Panc1 (cell line): ENCODE data around the gene NCKAP1.

Source experiments
- POLR2AphosphoS5 ChIP-seq: IDR thresholded peaks from 2 replicates; pipeline ENCODE4 v1.6.1; 2012; ENCODE audit warnings: mild to moderate bottlenecking, low read depth, low read length, moderate library complexity
- TCF7L2 ChIP-seq: IDR thresholded peaks from 2 replicates; pipeline ENCODE4 v1.6.1; 2011; ENCODE audit warnings: mild to moderate bottlenecking, low read depth, low read length, inconsistent platforms
- TF ChIP-seq, protein P1 (sequence below): fragments of 450-650 bp; IDR thresholded peaks from 2 replicates; pipeline ENCODE4 v1.5.1; 2017; ENCODE audit warnings: mild to moderate bottlenecking

DNA sequence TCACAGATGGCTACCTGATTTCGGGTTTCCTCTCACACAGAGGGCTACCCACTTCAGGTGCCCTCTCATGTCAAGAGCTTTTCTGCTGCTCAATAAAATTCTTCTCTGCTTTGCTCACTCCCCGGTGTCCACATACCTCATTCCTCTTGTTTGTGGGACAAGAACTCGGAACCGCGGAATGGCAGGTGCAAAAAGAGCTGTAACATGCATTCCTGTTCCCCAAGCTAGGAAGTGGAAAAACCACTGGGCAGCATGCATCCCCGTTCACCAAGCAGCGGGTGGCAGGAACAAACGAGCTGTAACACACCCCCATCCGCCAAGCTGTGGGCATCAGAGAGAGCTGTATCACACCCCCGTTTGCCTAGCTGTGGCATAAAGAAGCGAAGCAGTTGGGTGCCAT is 144.6 kb downstream of the NCKAP1 start:
- TF ChIP-seq, protein P1, sequence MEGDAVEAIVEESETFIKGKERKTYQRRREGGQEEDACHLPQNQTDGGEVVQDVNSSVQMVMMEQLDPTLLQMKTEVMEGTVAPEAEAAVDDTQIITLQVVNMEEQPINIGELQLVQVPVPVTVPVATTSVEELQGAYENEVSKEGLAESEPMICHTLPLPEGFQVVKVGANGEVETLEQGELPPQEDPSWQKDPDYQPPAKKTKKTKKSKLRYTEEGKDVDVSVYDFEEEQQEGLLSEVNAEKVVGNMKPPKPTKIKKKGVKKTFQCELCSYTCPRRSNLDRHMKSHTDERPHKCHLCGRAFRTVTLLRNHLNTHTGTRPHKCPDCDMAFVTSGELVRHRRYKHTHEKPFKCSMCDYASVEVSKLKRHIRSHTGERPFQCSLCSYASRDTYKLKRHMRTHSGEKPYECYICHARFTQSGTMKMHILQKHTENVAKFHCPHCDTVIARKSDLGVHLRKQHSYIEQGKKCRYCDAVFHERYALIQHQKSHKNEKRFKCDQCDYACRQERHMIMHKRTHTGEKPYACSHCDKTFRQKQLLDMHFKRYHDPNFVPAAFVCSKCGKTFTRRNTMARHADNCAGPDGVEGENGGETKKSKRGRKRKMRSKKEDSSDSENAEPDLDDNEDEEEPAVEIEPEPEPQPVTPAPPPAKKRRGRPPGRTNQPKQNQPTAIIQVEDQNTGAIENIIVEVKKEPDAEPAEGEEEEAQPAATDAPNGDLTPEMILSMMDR = no peak
- no peak for TF ChIP-seq POLR2AphosphoS5
- no peak for TF ChIP-seq TCF7L2
